22Rv1 (cell line): Measurements from ENCODE around the gene SCAP.

Experiments
- ZFX ChIP-seq: fragments of 450-650 bp; IDR thresholded peaks from 2 replicates; pipeline ENCODE4 v1.6.1; 2017; ENCODE audit warnings: antibody characterized with exemption, borderline replicate concordance
- TF ChIP-seq, protein P1 (sequence below): fragments of 450-650 bp; IDR thresholded peaks from 2 replicates; pipeline ENCODE4 v1.5.1; 2017; ENCODE audit warnings: mild to moderate bottlenecking

DNA sequence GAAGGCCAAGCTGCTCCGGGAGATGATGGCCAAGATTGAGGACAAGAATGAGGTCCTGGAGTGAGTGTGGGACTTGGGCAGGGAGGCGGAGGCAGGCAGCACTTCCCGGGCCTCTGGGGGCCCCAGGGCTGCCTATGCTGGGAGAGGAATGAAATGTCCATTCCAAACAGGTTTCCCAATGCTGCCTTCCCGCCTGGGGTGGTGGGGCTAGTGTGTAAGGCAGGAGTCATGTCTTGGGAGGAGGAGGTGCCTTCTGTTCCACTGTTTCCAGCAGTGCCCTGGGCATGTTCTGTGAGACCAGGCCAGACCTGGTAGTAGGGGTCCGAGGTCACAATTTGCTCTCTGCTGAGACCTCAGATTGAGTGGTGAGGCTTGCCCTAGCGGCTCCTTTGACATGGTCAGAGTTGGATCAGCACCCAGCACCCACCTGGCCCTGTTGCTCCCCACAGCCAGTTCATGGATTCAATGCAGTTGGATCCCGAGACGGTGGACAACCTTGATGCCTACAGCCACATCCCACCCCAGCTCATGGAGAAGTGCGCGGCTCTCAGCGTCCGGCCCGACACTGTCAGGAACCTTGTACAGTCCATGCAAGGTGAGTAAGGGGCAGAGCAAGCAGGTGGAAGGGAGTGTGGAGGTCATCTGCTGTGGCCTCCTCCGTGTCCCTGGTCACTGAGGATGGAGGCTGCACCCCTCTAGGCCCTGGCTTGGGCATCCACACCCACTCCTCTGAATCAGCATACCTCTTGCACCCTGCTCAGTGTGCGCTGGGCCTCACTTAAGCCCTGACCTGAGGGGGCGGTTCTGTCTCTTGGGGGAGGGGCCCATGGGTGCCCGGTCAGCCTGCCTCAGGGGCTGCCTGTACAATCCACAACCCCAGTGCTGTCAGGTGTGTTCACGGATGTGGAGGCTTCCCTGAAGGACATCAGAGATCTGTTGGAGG is 67.6 kb downstream of the SCAP start:
- TF ChIP-seq, protein P1, sequence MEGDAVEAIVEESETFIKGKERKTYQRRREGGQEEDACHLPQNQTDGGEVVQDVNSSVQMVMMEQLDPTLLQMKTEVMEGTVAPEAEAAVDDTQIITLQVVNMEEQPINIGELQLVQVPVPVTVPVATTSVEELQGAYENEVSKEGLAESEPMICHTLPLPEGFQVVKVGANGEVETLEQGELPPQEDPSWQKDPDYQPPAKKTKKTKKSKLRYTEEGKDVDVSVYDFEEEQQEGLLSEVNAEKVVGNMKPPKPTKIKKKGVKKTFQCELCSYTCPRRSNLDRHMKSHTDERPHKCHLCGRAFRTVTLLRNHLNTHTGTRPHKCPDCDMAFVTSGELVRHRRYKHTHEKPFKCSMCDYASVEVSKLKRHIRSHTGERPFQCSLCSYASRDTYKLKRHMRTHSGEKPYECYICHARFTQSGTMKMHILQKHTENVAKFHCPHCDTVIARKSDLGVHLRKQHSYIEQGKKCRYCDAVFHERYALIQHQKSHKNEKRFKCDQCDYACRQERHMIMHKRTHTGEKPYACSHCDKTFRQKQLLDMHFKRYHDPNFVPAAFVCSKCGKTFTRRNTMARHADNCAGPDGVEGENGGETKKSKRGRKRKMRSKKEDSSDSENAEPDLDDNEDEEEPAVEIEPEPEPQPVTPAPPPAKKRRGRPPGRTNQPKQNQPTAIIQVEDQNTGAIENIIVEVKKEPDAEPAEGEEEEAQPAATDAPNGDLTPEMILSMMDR = no peak
- TF ChIP-seq ZFX = no peak
